ENCODE measurements around the gene NUDC. TPM values are rescaled to one million over a fixed set of nuclear protein-coding genes. Genes with fewer than 3 reads are reported as not detected.

The NUDC gene
- total and polyA plus RNA-seq, 9 of the 15 experiments (the other 6 are each of a cell fraction or from before 2014, with no cell fraction given): 9.8 to 234 (median 149) TPM

DNA sequence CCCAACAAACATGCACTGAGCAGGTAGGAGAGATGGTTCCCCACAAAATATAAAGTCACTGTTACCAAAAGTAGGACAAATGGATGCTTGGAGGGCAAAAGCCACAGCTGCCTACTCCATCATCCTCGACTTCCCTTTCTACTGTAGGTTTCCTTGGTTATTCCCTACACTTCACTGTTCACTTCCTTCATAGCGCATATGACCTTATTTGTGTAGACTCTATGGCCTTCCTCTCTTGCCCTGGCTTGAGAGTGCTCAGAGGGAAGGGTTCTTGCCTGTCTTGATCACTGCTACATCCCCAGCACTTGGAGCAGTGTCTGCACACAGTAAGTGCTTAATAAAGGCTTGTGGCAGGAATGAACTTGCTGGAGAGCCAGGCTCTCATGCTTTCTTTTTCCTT lies 57.4 kb downstream of the NUDC start:
- H3K27me3 ChIP-seq (ENCODE audit: control insufficient read depth in 2 of 2, insufficient read depth in 2 of 2, low read length in 2 of 2): peaks cover 21 to 32% of the 10 kb centered on the region in 2 experiments
- no peaks in the 10 kb centered on the region for H3K36me3 ChIP-seq (ENCODE audit: control insufficient read depth, insufficient read depth, low read length)
- in situ Hi-C loops (cut with MboI): no loop called here
- H3K27ac ChIP-seq (ENCODE audit: extremely low read depth, low read depth, low read length): no peak overlapping the region
- no peak for FAIRE-seq
- H3K9ac ChIP-seq (ENCODE audit: insufficient read depth in 1 of 2, low read depth in 2 of 2, low read length in 2 of 2): no peak overlapping the region
- ChIA-PET POLR2A (no interaction called here), CTCF (ENCODE audit: low intra/inter-chr PET ratio) (no interaction called here)
- TF ChIP-seq, protein P1, sequence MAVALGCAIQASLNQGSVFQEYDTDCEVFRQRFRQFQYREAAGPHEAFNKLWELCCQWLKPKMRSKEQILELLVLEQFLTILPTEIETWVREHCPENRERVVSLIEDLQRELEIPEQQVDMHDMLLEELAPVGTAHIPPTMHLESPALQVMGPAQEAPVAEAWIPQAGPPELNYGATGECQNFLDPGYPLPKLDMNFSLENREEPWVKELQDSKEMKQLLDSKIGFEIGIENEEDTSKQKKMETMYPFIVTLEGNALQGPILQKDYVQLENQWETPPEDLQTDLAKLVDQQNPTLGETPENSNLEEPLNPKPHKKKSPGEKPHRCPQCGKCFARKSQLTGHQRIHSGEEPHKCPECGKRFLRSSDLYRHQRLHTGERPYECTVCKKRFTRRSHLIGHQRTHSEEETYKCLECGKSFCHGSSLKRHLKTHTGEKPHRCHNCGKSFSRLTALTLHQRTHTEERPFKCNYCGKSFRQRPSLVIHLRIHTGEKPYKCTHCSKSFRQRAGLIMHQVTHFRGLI (CRISPR knock-in tag; IDR thresholded peaks at IDR 0.05): no peak
- 0 out of 2 replicates have a peak, but pooled peaks have one; percentile 45 for TF ChIP-seq ZKSCAN8 (CRISPR knock-in tag; IDR thresholded peaks at IDR 0.05)
- H3K79me2 ChIP-seq (ENCODE audit: control insufficient read depth, insufficient read depth, low read length): no peaks in the 10 kb centered on the region
- H3K4me1 ChIP-seq (replicated peaks in 1 of 2; ENCODE audit: control insufficient read depth in 2 of 2, insufficient read depth in 2 of 2, low read length in 2 of 2): peaks cover 0 to 3% of the 10 kb centered on the region in 2 experiments; a peak in 2 of 5 replicates
- ATAC-seq: no peak
- no peak for DNase-seq (ENCODE audit: extremely low read depth in 1 of 4, low spot score in 3 of 4)
- 12% methylated on average over 2 of the region's 2 CpGs for whole genome bisulfite sequencing (ENCODE audit: insufficient coverage, low coverage, missing lambda C conversion rate)
- H3K9me1 ChIP-seq (ENCODE audit: control insufficient read depth, insufficient read depth, low read length): no peaks in the 10 kb centered on the region
- BruUV-seq (replicated peaks): no TSS peak
- no peak overlapping the region for H2AFZ ChIP-seq (ENCODE audit: low read depth, low read length)
- H3K4me2 ChIP-seq (ENCODE audit: insufficient read depth, low read length): no peak overlapping the region
- H4K20me1 ChIP-seq (replicated peaks; ENCODE audit: control insufficient read depth, insufficient read depth, low read length): no peaks in the 10 kb centered on the region
- H3K4me3 ChIP-seq: no peak overlapping the region
- intact Hi-C loops (cut with micrococcal nuclease): no loop called here
- H3K9me3 ChIP-seq (replicated peaks; ENCODE audit: control insufficient read depth, insufficient read depth, low read depth, low read length): no peaks in the 10 kb centered on the region

DNA sequence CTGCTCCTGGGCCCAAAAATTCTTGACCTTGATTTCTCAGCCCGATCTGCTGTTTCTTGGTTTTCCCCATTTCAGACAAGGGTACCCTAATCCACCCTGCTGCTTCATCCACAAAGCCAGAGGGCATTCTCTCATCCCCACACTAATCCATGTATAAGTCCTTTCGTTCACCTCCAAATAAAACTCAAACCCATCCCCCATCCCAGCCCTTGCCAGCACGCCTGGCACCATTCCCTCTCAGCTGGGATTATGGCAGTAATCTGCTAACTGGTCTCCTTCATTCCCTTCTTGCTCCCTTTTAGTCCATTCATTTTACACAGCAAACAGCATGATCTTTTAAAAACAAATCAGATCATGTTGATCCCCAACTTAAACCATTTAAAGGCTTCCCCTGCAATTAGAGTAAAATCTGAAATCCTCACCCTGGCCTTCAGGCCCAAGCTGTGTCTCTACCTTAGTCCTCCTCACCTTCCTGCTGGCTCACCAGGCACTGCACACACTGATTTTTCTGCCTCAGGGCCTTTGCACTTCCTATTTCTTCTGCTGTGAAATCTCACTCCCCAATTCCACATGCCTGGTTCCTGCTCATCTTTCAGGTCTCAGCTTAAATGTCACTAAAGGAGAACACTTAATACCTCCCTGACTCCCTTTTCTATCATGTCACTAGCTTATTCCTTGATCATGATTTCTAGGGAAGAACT lies 59.8 kb downstream of the NUDC start:
- H2AFZ ChIP-seq (ENCODE audit: low read depth, low read length): no peak overlapping the region
- no peak overlapping the region for H3K27ac ChIP-seq (ENCODE audit: extremely low read depth, low read depth, low read length)
- CTCF ChIA-PET (ENCODE audit: low intra/inter-chr PET ratio): no interaction called here
- in situ Hi-C loops (cut with MboI): no loop called here
- no peaks in the 10 kb centered on the region for H3K36me3 ChIP-seq (ENCODE audit: control insufficient read depth, insufficient read depth, low read length)
- FAIRE-seq (no peak), DNase-seq (ENCODE audit: extremely low read depth in 1 of 4, low spot score in 3 of 4) (no peak), ATAC-seq (no peak)
- H3K79me2 ChIP-seq (ENCODE audit: control insufficient read depth, insufficient read depth, low read length): no peaks in the 10 kb centered on the region
- H3K4me3 ChIP-seq: no peak overlapping the region
- H3K27me3 ChIP-seq (ENCODE audit: control insufficient read depth in 2 of 2, insufficient read depth in 2 of 2, low read length in 2 of 2): peaks cover 31 to 45% of the 10 kb centered on the region in 2 experiments
- H4K20me1 ChIP-seq (replicated peaks; ENCODE audit: control insufficient read depth, insufficient read depth, low read length): no peaks in the 10 kb centered on the region
- no TSS peak for BruUV-seq (replicated peaks)
- H3K9me1 ChIP-seq (ENCODE audit: control insufficient read depth, insufficient read depth, low read length): no peaks in the 10 kb centered on the region
- WGBS (ENCODE audit: insufficient coverage, low coverage, missing lambda C conversion rate): 9% methylated on average over 3 of the region's 3 CpGs
- POLR2A ChIA-PET: no interaction called here
- H3K9me3 ChIP-seq (replicated peaks; ENCODE audit: control insufficient read depth, insufficient read depth, low read depth, low read length): no peaks in the 10 kb centered on the region
- peak in 1 of 2 experiments; percentile 37; a peak in 1 of 4 replicates for TF ChIP-seq KDM1A (IDR thresholded peaks at IDR 0.05)
- TF ChIP-seq RBM25 (IDR thresholded peaks at IDR 0.05; ENCODE audit: low read depth, low read length, severe bottlenecking): peak; percentile 80
- TF ChIP-seq BCOR (IDR thresholded peaks at IDR 0.05): peak; percentile 61; the same call in 1 of the 2 replicates
- TF ChIP-seq ZBTB17 (CRISPR knock-in tag; IDR thresholded peaks at IDR 0.05): no peak
- H3K4me2 ChIP-seq (ENCODE audit: insufficient read depth, low read length): no peak overlapping the region
- intact Hi-C loops (cut with micrococcal nuclease): no loop called here
- H3K9ac ChIP-seq (ENCODE audit: insufficient read depth in 1 of 2, low read depth in 2 of 2, low read length in 2 of 2): no peak overlapping the region
- peaks cover 0 to 3% of the 10 kb centered on the region in 2 experiments; a peak in 2 of 5 replicates for H3K4me1 ChIP-seq (replicated peaks in 1 of 2; ENCODE audit: control insufficient read depth in 2 of 2, insufficient read depth in 2 of 2, low read length in 2 of 2)
